Fibroblast of skin of left biceps (primary cell): Measurements from ENCODE around the gene DYRK2.

Experiments
- DNase-seq, 2 experiments: peaks; one replicate each; pipeline ENCODE4 v3.0.0-alpha.2; 2013; ENCODE audit warnings: low read depth in 2 of 2

The DYRK2 gene

DNA sequence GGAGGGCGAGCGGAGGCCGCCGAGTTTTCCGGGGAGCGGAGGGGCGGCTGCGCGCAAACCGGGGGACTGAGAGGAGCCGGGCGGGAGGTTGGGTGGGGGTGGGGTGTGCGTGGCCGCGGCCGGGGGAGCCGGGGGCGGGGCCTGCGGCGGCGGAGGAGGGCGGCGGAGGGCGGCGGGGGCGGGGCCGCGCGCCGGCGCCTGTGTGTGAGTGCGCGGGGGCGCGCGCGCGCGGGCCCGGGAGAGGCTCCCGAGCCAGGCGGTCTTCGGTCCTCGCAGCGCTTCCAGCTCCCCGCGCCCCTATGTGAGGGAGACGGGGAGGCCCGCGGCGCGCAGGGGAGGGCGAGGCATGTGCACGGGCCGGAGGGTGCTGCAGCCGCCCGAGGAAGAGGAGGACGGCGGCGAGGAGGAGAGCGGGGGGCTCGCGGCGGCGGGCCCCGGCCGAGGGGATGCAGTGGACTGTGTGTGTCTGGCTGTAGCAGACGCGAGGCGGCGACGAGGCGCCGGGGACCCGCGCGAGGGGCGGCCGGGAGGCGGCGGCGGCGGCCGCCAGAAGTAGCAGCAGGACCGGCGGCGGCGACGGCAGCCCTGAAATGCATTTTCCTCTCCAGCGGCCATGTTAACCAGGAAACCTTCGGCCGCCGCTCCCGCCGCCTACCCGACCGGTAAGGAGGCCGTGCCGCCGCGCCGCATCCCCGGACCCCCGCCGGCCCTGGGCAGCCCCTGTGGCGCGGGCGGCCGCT lies at the start of gene DYRK2:
Gene DYRK2 (plus strand): TSS at position 225 of the 740 bp plus-strand sequence. CDS start 389 bp downstream, at position 614.
- DNase-seq = peak in 1 of 2 experiments; percentile 62

DNA sequence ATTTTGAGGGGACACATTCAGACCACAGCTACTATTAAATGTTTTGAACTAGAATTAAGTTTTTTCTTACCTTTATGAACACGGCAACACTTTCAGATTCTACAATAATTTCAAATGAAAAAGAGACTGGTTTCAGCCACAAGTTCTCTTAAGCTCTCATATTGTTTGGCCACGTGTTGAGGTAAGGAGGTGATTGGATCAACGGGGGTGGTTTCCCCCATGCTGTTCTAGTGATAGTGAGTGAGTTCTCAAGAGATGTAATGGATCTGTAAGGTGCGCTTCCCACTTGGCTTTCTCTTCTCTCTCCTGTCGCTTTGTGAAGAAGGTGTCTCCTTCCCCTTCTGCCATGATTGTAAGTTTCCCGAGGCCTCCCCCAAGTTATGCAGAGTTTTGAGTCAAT lies 48.9 kb upstream of the DYRK2 start:
- no peak for DNase-seq

DNA sequence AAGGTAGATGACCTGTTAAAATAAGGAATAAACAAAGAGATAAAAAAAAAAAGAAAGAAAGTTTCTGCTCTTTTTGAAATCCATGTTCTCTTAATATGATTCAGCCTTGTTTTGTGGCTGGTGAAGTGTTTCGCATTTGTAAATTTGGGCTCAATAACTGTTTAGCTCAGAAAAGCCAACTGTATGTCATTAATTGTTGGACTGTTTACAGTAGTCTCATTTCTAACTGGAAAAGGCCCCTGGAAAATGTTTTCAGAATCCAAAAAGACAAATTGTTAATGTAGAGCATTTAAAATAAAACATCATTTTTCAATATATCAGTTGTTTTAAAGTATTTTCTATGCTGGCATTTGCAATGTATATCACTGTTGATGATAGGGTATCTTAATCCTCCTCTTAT lies 47.4 kb upstream of the DYRK2 start:
- DNase-seq = no peak

DNA sequence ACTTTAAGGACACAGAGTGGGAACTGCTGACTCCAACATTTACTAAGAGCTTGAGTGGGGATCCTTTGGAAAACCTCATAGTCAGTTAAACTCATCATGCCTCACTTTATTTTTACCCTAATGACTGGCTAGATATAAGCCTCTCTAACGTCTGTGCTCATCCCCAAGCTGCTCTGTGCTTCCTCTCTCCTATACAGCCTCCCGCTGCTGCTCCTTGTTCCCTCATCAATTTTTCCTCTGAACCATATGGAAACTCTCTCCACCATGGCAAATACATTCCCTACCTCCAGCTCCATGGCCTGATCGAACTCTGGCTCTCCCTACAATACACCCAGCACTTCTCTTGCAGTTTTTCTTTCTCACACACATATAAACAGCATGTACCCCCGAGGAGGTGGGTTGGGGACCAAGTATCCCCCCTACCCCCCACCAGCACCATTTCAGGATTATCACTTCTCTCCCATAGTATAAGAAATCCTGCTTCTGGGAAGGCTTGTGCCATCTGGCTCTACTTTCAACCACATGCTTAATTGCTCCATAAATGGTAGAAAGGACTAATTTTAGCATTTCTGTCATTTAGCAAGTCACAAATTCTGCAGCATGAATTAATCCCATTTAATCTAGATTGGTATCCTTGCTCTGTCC lies 39.2 kb upstream of the DYRK2 start:
- DNase-seq = no peak

DNA sequence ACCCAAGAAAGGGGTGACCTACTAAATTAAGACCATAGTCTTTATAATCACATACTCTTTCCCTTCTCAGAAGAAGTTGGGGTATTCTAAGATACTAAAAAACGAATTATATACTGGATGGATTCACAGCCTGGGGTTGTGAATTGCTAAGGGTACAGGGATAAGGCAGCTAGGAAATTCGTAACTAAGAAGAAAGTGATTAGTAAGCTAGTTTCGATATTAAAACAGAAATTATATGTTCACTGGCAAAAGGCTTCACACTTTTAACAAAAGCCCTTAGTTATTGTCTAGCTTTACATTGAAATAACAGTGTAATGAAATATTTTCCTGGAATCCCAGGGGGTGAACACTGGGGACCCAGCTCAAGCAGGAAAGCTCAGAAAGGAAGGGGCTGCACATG lies 35.5 kb upstream of the DYRK2 start:
- no peak for DNase-seq

DNA sequence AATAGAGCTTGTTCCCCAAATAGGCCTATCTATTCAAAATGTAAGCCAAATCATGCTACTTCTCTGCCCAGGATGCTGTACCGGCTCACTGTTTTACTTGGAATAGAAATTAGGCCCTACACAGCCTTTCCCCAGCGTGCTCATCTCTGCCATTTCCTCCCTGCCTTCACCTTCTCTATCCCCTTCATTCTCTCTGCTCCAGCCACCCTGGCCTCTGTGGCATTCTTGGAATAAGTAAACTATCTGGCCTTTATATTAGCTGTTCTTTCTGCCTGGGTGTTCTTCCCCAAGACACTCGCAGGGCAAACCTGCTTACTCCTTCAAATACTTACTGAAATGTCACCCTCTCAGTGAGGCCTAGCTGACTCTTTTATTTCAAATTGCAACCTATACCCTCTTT lies 30.9 kb upstream of the DYRK2 start:
- no peak for DNase-seq

DNA sequence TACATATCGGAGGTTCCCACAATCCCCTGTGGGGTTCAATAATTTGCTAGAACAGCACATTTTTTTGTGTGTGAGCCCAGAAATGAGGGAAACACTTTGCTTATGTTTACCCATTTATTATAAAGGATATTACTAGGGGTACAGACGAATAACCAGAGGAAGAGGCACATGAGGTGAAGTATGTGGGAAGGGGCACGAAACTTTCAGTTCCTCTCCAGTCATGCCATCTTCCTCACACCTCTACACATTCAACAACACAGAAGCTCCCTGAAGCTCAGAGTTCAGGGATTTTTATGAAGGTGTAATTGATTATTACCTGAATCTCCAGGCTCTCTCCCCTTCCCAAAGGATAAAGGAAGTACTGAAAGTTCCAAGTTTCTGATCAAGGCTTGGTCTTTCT lies 30.2 kb upstream of the DYRK2 start:
- no peak for DNase-seq

DNA sequence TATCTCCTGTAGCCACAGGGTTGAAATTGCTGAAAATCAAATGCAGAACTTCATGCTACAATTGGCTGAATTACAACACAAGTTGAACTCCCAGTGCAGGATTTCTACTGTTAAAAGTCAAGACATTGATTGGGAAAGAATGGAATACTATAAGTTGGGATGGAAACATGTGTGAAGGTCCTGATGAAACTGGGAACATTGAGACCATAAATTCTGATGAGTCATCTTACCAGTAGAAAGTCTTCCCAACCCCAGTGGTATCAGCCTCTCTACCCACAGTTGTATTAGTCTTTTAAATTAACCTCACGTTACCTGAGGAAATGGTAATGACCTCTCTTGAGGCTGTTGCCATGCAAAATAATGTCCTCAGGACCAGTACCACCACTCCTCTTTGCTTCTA lies 27.4 kb upstream of the DYRK2 start:
- DNase-seq = no peak

DNA sequence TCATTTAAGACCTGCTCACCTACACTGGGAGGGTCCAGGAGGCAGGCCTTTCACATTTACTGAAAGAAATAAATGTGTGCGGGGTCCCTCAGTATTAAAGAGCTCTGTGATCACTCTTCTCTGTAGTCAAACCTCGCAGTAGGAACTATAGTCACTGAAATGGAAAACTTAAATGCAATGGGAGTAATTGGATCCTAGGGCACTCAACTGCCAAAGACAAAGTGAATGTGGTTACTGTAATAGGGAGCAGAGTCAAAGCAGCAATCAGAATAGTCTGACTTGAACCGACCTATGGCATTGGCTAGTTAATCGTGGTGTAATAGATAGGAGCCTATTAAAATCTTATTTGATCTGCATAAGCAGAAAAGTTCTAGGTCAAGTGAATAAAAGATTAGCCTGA lies 26.6 kb upstream of the DYRK2 start:
- no peak for DNase-seq

DNA sequence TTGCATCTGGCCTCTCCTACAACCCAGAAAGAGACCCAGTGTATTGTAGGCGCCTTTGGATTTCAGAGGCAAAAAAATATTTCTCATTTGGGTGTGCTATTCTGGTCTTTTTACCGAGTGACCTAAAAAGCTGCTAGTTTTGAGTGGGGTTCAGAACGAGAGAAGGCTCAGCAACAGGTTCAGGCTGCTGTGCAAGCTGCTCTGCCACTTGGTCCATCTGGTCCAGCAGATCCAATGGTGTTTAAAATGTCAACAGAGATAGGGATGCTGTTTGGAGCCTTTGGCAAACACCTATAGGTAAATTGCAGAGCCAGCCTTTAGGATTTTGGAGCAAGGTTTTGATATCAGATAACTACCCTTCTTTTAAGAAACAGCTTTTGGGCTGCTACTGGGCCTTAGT lies 25.3 kb upstream of the DYRK2 start:
- DNase-seq = no peak

DNA sequence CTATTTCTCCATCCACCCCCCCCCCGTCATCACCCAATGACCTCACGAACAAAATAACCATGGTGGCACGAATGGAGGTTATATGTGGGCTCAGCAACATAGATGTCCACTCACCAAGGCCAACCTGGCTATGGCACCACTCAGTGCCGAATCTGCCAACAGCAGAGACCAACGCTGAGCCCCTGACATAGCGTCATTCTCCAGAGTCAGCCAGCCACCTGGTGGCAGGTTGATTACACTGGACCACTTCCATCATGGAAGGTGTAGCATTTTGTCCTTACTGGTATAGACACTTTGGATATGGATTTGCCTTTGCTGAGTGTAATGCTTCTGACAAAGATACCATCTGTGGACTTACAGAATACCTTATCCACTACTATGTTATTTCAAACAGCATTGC lies 24.2 kb upstream of the DYRK2 start:
- no peak for DNase-seq

DNA sequence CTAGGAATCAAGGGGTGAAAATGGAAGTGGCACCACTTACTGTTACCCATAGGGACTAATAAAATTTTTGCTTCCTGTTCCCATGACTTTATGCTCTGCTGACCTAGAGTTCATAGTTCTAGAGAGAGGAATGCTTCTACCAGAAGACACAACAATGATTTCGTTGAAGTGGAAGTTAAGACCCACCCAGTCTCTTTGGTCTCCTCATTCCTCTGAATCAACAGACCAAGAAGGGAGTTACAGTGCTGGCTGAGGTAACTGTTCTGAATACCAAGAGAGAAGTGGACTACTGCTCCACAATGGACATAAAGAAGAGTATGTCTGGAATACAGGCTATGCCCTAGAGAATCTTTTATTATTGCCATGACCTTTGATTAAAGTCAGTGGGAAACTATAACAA lies 23.5 kb upstream of the DYRK2 start:
- DNase-seq = no peak

DNA sequence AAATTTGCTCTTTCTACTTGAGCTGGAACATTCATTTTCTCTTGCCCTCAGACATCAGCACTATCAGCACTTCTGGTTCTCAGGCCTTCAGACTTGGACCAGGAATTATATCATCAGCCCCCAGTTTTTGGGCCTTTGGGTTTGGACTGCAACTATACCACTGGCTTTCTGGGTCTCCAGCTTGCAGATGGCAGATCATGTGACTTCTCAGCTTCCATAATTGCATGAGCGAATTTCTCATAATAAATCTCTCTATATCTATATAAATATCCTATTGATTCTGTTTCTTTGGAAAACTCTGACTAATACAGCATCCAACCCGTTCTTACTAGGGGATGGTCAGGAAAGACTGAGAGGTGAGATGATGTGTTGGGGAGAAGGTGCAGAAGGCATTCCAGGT lies 22.4 kb upstream of the DYRK2 start:
- no peak for DNase-seq

DNA sequence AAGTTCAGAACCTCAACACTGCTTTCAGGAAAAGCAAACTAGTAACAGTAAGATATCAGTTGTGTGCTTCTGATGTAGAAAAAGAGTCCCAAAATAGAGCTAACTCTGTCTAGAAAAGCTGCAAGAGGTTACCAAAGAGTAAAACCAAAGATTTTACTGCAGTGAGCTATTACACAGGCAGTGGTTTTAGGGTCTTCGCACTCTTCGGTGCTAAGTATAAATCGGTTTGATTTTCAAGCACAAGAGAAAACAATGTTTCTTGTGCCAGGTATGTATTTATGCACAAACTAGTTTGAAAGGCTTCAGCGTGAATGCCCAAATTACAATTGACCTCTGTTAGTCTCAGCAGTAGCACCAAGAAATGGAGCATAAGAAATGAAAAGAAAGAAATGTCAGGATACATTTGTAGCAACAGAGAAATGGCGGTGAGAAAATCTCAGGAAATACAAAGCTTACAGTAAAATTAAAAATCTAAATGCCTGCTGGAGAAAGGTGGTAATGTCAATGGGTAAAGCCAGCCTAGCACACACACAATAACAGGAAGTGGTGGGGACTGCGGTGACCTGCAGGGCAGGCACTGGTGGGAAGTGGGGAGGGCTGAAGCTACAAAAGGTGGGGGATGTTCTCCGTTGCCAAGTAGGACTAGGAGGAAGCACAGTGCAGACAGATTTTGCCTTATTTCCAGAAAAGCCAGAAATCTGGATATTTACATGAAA lies 18.0 kb upstream of the DYRK2 start:
- DNase-seq = no peak

DNA sequence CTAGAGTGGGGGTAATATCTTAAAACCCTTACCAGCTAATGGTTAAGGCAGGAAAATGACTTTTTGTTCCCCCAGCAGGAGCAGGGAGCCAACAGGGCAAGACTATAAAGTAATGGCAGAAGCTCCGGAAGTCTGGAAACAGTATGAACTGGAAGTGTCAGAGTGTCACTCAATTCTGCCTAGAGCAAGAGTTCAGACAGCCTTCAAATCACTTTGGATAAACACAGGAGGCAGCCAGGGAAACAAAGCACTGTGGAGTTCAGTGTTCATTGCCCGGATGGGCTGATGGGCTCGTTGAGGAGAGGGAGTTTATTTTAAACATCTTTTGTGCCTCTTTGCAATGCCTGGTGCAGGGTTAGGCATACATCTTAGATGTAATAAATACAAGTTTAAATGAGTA lies 16.5 kb upstream of the DYRK2 start:
- no peak for DNase-seq

DNA sequence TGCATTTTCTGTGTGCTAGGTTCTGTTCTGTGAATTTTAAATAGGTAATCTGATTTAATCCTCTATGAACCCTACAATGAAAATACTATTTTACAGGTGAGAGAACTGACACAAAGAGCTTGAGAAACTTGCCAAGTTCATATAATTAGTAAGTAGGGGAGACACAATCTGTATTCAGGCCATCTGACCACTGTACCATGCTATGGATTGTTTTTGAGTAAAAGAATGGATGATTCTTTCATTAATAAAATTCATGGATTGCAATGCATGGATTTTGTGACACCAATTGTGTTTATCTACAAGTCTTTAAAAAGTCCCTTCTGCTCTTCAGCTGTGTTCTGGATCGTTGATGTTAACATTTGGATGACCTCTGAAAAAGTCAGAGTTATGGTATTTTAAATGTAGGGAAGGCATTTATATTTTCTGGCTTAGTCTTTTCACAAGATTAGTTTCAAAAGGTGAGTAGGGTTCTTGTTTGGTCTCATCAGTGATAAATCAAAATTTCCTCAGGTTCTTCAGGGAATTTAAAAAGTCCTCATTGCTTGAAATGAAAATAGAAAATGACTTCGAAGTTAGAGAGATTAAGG lies 15.4 kb upstream of the DYRK2 start:
- DNase-seq = no peak

DNA sequence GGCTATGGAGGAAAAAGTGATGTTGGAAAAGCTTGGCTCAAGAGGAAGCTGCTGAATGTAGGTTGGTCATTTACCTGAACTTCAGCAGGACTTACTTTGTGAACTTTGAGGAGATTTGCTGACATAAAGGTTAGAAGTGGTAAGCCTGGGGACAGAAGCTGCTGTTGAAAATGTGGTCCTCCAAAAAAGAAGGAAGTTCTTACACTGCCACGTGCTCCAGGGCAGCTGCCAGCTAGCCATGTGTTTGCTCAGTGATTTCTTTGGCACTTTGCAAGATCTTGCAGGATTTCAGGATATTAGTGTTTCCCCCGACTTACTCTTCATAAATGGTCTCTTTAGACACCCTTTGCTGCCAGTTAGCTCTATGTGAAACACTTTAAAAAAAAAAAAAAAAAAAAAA lies 14.8 kb upstream of the DYRK2 start:
- DNase-seq = no peak

DNA sequence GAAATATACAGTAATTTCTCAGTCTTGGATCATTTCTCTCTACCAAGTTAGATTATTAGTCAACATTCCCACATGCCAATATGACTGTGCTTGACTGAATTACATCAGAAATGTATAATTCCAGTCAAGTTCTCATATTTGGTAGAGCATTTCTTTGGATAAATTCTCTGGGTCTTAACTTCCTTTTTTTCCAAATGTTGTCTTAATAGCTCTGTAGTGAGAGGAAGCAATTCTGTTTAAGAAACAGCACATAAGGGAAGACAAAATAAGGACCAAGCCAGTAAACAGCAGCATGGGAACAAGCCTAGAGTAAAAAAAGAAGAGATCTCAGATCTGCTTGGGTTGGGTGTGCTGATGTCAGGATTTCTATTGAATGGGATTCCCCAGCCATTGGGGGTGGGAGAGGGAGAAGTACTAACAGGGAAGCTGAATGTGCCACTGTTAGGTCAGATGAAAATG lies 14.2 kb upstream of the DYRK2 start:
- DNase-seq = no peak

DNA sequence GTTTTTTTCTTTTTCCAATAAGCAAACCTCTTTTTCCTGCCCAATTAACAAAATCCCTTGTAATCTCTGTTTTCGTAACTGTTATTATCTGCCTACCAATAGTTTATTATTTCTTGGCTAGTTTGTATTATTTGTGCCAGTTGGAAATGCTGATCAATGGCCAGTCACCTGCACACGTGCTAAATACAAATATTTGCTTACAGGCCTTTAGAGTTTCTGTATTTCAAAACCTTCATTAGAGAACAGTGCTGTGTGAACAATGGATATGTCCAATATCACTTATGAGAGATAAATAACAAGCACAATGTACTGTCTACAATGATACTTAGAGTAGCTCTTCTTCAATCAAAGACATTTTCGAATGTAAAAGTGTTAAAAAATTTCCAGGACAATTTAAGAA lies 10.8 kb upstream of the DYRK2 start:
- no peak for DNase-seq

DNA sequence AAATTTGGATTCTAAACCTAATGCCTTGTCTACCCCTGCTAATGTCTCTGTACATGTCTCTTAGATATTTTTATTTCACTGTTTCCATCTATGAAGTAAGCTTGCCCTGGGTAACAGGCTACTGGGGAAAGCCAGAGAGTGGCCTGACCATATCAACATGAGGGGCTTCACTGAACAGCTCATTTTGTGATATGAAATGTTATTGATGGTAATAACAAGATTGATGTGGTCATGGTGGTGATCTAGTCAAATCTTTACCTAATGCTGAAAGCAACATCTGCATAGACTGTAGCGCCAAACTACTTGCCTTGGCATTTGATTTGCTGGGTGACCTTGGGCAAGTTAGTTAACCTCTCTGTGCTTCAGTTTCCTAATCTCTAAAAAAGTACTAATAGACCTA lies 9.9 kb upstream of the DYRK2 start:
- DNase-seq = no peak

DNA sequence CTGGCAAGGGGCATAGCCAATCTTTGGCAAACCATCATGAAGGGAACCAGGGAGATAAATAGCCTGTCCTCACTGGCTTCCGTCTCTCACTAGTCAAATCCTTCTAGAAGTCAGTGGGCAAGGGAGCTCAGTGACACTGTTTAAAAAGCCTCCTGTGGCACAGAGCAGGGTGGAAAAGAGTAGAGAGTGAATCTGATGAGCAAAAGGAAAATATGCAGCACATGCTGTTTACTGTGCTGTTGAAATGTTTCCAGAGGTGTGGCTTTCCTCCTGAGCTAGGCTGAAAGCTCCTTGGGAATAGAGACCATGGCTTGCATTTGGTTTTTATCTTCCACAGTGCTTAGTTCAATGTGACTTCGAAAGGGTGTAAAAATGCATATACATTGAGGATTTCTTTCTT lies 7.7 kb upstream of the DYRK2 start:
- no peak for DNase-seq

DNA sequence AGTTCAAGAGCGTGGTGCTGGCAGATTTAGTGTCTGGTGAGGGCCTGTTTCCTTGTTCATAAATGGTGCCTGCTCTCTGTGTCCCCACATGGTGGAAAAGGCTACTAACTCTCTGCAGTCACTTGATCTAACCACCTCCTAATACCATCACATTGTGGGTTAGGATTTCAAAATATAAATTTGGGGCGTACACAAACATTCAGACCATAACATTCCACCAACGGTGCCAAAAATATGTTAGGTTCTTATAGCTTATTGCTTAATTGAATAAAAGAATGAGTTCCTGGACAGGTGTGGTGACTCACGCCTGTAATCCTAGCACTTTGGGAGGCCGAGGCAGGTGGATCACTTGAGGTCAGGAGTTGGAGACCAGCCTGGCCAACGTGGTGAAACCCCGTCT lies 3.4 kb upstream of the DYRK2 start:
- no peak for DNase-seq

DNA sequence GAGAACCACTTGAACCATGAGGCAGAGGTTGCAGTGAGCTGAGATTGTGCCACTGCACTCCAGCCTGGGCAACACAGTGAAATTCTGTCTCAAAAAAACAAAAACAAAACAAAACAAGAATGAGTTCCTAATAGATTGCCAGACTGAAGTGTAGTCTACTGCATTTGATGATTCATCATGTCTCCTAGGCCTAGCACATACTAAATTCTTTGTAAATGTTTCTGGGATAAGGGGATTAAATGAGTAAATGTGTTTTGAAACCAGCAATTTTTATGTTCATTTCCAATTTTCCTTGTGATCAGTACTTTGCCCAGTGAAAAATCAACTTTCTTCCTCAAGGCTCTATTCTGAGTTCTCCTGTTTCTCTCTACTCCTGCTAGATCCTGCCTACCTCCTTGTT lies 2.9 kb upstream of the DYRK2 start:
- DNase-seq = no peak
